SK-N-MC (cell line): ENCODE data around the gene MAPKAPK5.

ENCODE experiments used
- EZH2 ChIP-seq: fragments of 200-600 bp; sonication (generic); IDR thresholded peaks from one replicate; pipeline ENCODE4 v1.6.1; 2017; ENCODE audit warnings: antibody characterized with exemption
- FOXP2 ChIP-seq: optimal IDR thresholded peaks from 2 replicates; pipeline ENCODE3; 2011; ENCODE audit warnings: mild to moderate bottlenecking, moderate library complexity; ENCODE audit not compliant: insufficient read depth; ENCODE audit errors: extremely low read length, control extremely low read depth
- POLR2AphosphoS5 ChIP-seq: IDR thresholded peaks from 2 replicates; pipeline ENCODE4 v1.6.1; 2012; ENCODE audit warnings: mild to moderate bottlenecking, low read depth, low read length, borderline replicate concordance

- no peak for TF ChIP-seq POLR2AphosphoS5
- TF ChIP-seq EZH2 = no peak
- no peak for TF ChIP-seq FOXP2
These were observed 49.2 kb upstream of the MAPKAPK5 start for GRCh38 chr12:111792856-111793235.
